Activated CD4-positive, alpha-beta T cell treated with anti-CD3 and anti-CD28 coated beads for 36 hours (primary cell): Measurements from ENCODE around the gene MRFAP1. TPM values are rescaled to one million over a fixed set of nuclear protein-coding genes. Genes with fewer than 3 reads are reported as not detected.

Source experiments
- ATAC-seq: fragments of 200-7000 bp; cut with Tn5 transposase; one replicate; pipeline ENCODE4 v1.10.0; 2021; ENCODE audit warnings: mild to moderate bottlenecking, moderate library complexity
- CTCF ChIA-PET: fragments of 350-600 bp; sonication (Branson Sonifier 250); formaldehyde crosslinking; loops from one replicate; lab custom pipeline; 2021; ENCODE audit warnings: antibody characterized with exemption; lab: Charles Lee
- POLR2A ChIA-PET: fragments of 350-600 bp; sonication (Branson Sonifier 250); formaldehyde crosslinking; loops from one replicate; lab custom pipeline; 2021; ENCODE audit warnings: antibody characterized with exemption, inconsistent platforms; lab: Charles Lee
- DNase-seq: peaks from one replicate; pipeline ENCODE4 v3.0.0-alpha.2; 2020
- H3K27ac Mint-ChIP-seq: one replicate; pipeline ENCODE4 v1.8.0; 2021; ENCODE audit warnings: mixed read lengths
- H3K27me3 Mint-ChIP-seq: one replicate; pipeline ENCODE4 v1.8.0; 2021; ENCODE audit warnings: mixed read lengths
- H3K36me3 Mint-ChIP-seq: one replicate; pipeline ENCODE4 v1.8.0; 2021; ENCODE audit warnings: low read depth, mixed read lengths
- H3K4me1 Mint-ChIP-seq: one replicate; pipeline ENCODE4 v1.8.0; 2021; ENCODE audit warnings: mixed read lengths
- H3K4me3 Mint-ChIP-seq: one replicate; pipeline ENCODE4 v1.8.0; 2021; ENCODE audit warnings: mild to moderate bottlenecking, moderate library complexity, mixed read lengths
- H3K9me3 Mint-ChIP-seq: one replicate; pipeline ENCODE4 v1.8.0; 2021; ENCODE audit warnings: low read depth, mixed read lengths
- intact Hi-C, 2 experiments: fragments of 100-400 bp; cut with DNase I in 1 of 2; cut with micrococcal nuclease in 1 of 2; formaldehyde crosslinking; loops; one replicate each; pipeline versions ENCODE4 v1.14.2 to v1.15.1; 2022 to 2024; cut with DNase I, micrococcal nuclease
- total RNA-seq, 2 experiments: library from RNA; stranded (reverse); gene quantifications; one replicate each; pipeline ENCODE4 v1.2.3, GENCODE V29; 2021

The MRFAP1 gene
- total RNA-seq, 2 experiments from 2014 or later = 66.8 to 122 TPM

DNA sequence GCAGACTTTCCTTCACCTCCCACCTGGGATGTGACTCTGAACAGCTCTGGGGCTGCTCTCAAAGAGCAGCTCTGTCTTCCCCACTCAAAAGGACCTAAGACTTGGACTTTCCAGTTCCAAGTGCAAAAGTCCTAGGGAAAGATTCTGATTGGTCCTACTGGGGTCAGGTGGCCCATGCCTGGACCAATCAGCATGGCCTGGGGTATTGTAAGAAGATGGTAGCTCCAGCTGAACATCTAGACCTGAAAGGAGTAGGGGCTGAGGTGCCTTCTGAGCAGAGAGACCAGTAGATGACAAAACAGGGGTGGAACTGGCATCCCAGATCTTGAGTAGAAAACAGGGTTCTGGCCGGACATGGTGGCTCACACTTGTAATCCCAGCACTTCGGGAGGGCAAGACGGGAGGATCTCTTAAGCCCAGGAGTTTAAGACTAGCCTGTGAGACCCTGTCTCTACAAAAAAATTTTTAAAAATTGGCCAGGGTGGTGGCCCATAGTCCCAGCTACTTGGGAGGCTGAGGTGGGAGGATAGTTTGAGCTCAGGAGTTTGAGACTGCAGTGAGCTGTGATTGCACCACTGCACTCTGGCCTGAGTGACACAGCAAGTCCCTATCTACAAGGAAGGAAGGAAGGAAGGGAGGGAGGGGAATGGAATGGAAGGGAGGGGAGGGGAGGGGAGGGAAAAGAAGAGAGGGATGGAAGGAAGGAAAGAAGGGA is 27.4 kb upstream of the MRFAP1 start:
- H3K27me3 Mint-ChIP-seq = no peaks in the 10 kb centered on the region
- H3K4me1 Mint-ChIP-seq = no peaks in the 10 kb centered on the region
- H3K4me3 Mint-ChIP-seq = no peak overlapping the region
- no peaks in the 10 kb centered on the region for H3K9me3 Mint-ChIP-seq
- DNase-seq = no peak
- ATAC-seq = no peak
- ChIA-PET CTCF (interaction anchor here (0.6 kb wide), 1 partner anchor 13 kb away, joined by 5 read pairs; no protein-coding TSS in a partner anchor), POLR2A (no interaction called here)
- intact Hi-C loops = no loop called here
- no peak overlapping the region for H3K27ac Mint-ChIP-seq
- peaks cover 35% of the 10 kb centered on the region for H3K36me3 Mint-ChIP-seq

DNA sequence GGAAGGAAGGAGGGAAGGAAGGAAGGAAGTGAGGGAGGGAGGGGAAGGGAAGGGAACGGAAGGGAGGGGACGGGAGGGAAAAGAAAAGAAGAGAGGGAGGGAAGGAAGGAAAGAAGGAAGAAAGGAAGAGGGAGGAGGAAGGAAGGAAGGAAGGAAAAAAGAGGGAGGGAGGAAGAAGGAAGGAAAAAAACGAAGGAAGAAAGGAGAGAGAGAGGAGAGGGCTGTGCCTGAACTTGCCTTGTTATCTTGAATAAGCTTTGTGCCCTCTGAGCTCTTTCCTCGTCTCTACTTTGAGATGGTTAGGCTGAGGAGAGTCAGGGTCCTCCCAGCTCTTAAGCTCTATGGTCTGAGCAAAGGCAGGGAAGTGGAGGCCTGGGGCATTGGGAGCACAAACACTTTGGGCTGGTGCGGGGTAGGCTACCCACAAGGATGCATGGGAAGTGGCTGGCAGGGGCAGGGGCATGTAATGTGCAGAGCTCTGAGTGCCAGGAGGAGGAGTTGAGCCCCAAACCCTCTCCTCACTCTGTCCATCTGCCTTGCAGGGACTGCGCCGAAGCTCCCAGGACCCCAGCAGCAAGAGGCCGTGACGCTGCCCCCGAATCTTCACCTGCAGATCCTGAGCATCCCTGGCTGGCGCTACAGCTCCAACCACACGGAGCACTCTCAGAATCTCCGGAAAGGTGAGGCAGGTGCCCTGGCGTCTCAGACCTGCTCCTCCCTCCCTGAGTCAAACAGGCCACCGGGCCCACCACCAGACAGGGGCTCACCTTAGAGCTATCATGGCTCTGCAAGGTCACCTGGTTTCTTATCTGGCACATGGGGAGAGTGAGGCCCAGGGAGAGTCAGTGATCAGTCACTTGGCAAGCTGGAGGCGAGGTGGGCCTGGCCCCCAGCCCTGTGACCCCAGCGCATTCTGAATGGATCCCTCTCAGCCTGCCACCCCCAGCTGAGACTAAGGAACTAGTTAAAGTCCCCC is 26.5 kb upstream of the MRFAP1 start:
- POLR2A ChIA-PET = no interaction called here
- CTCF ChIA-PET = interaction anchor here (0.6 kb wide), 1 partner anchor 12 kb away, joined by 5 read pairs; no protein-coding TSS in a partner anchor
- ATAC-seq (no peak), DNase-seq (no peak)
- Mint-ChIP-seq H3K9me3 (no peaks in the 10 kb centered on the region), H3K36me3 (peaks cover 35% of the 10 kb centered on the region), H3K27me3 (no peaks in the 10 kb centered on the region), H3K4me3 (no peak overlapping the region), H3K27ac (no peak overlapping the region), H3K4me1 (no peaks in the 10 kb centered on the region)
- intact Hi-C loops = no loop called here

DNA sequence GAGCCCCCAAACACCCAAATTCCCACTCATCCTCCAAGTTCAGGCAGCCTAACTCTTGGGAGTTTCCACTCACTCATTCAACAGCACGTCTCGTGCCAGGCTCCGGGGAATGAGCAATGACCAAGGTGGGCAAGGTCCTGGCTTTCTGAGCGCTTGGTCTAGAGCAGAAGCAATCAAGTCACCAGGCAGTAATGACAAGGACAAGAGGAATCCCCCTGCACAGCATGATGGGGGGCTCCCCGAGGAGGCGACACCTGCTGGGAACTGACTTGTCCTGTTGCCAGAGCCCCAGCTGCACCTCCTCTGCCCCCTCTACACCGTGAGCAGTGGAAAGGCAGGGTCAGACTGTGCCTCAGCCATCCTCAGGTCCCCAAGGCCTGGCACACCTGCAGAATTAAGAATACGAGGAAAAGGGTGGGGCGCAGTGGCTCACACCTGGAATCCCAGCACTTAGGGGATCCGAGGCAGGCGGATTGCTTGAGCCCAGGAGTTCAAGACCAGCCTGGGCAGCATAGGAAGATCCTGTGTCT is 25.7 kb upstream of the MRFAP1 start:
- CTCF ChIA-PET = no interaction called here
- DNase-seq = no peak
- no peaks in the 10 kb centered on the region for H3K9me3 Mint-ChIP-seq
- POLR2A ChIA-PET = no interaction called here
- no peaks in the 10 kb centered on the region for H3K27me3 Mint-ChIP-seq
- no peak overlapping the region for H3K27ac Mint-ChIP-seq
- H3K4me1 Mint-ChIP-seq = no peaks in the 10 kb centered on the region
- intact Hi-C loops = no loop called here
- H3K36me3 Mint-ChIP-seq = peaks cover 35% of the 10 kb centered on the region
- H3K4me3 Mint-ChIP-seq = no peak overlapping the region
- no peak for ATAC-seq

DNA sequence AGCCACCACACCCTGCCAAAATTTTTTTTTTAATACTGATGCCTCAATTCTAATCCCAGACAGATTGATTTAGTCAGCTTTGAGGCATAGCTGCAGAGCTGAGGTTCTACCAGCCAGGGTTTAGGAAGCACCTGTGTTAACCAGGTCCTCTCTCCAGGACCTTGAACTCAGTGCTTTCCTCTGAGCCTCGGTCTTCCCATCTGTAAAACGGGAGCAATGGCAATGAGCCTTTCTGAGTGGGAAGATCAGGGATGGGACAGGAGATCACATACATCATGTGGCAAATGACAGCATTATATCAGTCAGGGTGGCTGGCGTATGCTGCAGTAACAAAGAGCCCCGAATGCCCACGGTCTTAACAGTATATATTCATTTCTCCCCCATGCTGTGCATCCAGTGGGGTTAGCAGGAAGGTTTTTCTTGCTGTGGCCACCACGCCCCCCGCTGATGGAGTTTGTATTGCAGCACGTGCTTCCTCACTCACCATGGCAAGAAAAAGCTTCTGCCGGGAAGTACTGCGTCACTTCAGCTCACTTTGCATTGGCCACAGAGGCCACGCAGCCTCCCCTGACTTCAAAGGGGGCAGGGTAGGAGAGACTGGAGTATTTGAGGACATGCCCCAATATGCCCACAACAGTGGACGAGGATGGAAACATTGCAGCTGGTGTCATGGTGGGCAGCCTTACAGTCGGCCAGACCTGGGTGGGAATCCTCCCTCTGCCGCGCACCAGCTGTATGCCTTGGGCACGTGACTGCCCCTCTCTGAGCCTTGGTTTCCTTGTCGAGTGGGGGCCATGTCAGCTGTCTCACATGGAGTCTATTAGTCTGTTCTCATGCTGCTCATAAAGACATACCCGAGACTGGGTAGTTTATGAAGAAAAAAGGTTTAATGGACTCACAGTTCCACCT is 24.1 kb upstream of the MRFAP1 start:
- no peaks in the 10 kb centered on the region for H3K4me1 Mint-ChIP-seq
- no peaks in the 10 kb centered on the region for H3K9me3 Mint-ChIP-seq
- POLR2A ChIA-PET = no interaction called here
- no peak for ATAC-seq
- no peaks in the 10 kb centered on the region for H3K27me3 Mint-ChIP-seq
- intact Hi-C loops = no loop called here
- DNase-seq = no peak
- no peak overlapping the region for H3K27ac Mint-ChIP-seq
- H3K4me3 Mint-ChIP-seq = no peak overlapping the region
- H3K36me3 Mint-ChIP-seq = peaks cover 37% of the 10 kb centered on the region
- CTCF ChIA-PET = no interaction called here

DNA sequence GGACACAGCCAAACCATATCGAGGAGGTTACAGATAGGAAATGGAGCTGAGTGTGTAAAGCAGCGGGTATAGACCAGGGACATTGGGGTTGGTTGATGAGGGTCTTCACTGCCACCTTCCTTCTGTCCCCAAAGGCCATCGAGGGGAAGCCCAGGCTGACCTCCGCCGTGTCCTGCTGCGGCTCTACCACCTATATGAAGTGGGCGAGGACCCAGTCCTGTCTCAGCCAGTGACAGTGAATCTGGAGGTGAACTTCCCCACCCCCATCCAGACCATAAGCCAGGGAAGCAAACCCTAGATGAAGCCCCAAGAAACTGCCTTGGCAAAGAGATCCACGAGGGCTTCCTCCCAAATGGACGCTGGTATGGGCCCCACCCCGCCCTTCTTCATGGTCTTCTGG is 23.2 kb upstream of the MRFAP1 start:
- H3K9me3 Mint-ChIP-seq = no peaks in the 10 kb centered on the region
- ChIA-PET CTCF (no interaction called here), POLR2A (interaction anchor here (0.7 kb wide), 1 partner anchor 57 kb away, joined by 6 read pairs; no protein-coding TSS in a partner anchor)
- ATAC-seq (no peak), DNase-seq (no peak)
- H3K36me3 Mint-ChIP-seq = peaks cover 34% of the 10 kb centered on the region
- intact Hi-C loops = no loop called here
- H3K27me3 Mint-ChIP-seq = no peaks in the 10 kb centered on the region
- H3K4me3 Mint-ChIP-seq = no peak overlapping the region
- H3K27ac Mint-ChIP-seq = no peak overlapping the region
- no peaks in the 10 kb centered on the region for H3K4me1 Mint-ChIP-seq

- H3K4me1 Mint-ChIP-seq = no peaks in the 10 kb centered on the region
- H3K4me3 Mint-ChIP-seq = no peak overlapping the region
- CTCF ChIA-PET = no interaction called here
- no peaks in the 10 kb centered on the region for H3K27me3 Mint-ChIP-seq
- POLR2A ChIA-PET = no interaction called here
- intact Hi-C loops = no loop called here
- ATAC-seq = no peak
- no peak for DNase-seq
- H3K27ac Mint-ChIP-seq = no peak overlapping the region
- H3K9me3 Mint-ChIP-seq = no peaks in the 10 kb centered on the region
- H3K36me3 Mint-ChIP-seq = peaks cover 34% of the 10 kb centered on the region
Measured at GRCh38 chr4:6618386-6619115, 21.9 kb upstream of the MRFAP1 start.

DNA sequence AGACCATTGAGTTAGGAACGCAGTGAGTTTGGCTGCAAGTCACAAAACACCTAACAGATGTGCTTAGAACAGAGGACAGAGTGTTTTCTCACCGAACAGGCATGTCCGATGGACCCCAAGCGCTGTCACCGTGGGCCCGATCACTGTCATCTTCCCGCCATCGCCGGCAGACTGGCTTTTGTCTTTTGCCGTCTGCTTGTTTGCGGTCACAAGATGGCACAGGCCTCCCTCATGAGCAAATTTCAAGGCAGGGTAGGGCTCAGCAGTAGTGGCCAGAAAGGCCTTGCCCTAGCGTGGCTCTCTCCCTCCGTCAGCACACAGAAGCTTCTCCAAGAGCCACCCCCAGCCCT is 21.4 kb upstream of the MRFAP1 start:
- ChIA-PET CTCF (no interaction called here), POLR2A (no interaction called here)
- Mint-ChIP-seq H3K4me1 (no peaks in the 10 kb centered on the region), H3K27ac (no peak overlapping the region), H3K36me3 (peaks cover 34% of the 10 kb centered on the region), H3K27me3 (no peaks in the 10 kb centered on the region), H3K4me3 (no peak overlapping the region), H3K9me3 (no peaks in the 10 kb centered on the region)
- DNase-seq (no peak), ATAC-seq (no peak)
- intact Hi-C loops = no loop called here

DNA sequence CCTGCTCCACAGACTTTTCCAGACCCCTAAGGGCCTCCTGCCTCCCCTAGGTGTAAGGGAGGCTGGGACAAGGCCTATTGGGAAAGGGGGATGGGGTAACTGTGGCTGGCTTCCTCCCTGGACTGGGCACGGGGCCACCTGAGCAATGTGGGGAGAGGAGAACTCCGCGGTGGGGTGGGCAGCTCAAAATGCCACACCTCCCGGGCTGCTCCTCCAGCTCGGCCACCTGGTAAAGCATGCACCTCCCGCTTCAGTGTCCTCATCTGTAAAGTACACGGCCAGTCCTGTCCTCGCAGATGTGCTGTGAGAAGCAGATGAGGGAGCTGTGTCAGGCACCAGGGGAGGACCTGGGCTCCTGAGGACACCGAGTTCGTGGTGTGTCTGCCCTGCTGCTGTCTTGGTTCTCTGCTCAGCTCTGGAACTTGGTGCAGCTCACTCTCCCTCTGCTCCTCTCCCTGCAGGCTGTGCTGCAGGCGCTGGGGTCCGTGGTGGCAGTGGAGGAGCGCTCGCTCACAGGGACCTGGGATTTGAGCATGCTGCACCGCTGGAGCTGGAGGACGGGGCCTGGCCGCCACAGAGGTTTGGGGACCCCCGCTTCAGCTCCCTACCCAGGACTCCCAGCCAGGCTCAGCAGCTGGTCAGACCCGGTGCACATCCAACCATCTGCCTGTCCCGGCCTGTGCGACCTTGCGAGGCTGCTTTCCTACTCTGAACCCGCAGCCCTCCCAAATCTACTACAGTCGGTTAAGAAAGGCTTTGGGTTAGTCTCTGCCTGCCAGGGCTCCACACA is 20.8 kb upstream of the MRFAP1 start:
- intact Hi-C loops = no loop called here
- H3K27me3 Mint-ChIP-seq = no peaks in the 10 kb centered on the region
- H3K4me1 Mint-ChIP-seq = no peaks in the 10 kb centered on the region
- no peaks in the 10 kb centered on the region for H3K9me3 Mint-ChIP-seq
- no peak overlapping the region for H3K4me3 Mint-ChIP-seq
- H3K27ac Mint-ChIP-seq = no peak overlapping the region
- DNase-seq = no peak
- ChIA-PET CTCF (interaction anchor here (0.6 to 0.7 kb wide), 2 partner anchors 84 to 763 kb away, joined by 3 to 4 read pairs; no protein-coding TSS in a partner anchor), POLR2A (no interaction called here)
- ATAC-seq = no peak
- H3K36me3 Mint-ChIP-seq = peaks cover 32% of the 10 kb centered on the region

DNA sequence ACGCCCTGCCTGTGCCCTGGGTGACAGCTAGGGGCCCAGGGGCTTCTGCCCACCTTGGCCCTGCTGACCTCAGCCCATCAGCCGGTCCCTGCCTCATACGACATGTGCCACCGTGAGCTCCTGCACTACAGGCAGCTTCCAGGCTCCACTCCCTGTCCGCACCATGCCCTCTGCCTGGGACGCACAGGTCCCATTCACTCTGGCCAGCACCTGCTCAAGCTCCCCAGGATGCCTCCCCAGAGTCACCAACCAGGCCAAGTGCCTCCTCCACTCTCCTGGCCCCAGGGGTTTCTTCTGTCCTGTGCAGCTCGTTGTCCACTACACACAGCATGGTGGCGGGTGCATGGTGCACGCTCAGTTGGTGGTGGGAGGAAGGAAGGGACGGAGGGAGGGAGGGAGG is 20.2 kb upstream of the MRFAP1 start:
- H3K27me3 Mint-ChIP-seq = no peaks in the 10 kb centered on the region
- ATAC-seq (no peak), DNase-seq (no peak)
- peaks cover 30% of the 10 kb centered on the region for H3K36me3 Mint-ChIP-seq
- H3K9me3 Mint-ChIP-seq = no peaks in the 10 kb centered on the region
- POLR2A ChIA-PET = no interaction called here
- intact Hi-C loops = no loop called here
- CTCF ChIA-PET = interaction anchor here (0.6 kb wide), 1 partner anchor 763 kb away, joined by 3 read pairs; no protein-coding TSS in a partner anchor
- H3K4me3 Mint-ChIP-seq = no peak overlapping the region
- no peaks in the 10 kb centered on the region for H3K4me1 Mint-ChIP-seq
- no peak overlapping the region for H3K27ac Mint-ChIP-seq

DNA sequence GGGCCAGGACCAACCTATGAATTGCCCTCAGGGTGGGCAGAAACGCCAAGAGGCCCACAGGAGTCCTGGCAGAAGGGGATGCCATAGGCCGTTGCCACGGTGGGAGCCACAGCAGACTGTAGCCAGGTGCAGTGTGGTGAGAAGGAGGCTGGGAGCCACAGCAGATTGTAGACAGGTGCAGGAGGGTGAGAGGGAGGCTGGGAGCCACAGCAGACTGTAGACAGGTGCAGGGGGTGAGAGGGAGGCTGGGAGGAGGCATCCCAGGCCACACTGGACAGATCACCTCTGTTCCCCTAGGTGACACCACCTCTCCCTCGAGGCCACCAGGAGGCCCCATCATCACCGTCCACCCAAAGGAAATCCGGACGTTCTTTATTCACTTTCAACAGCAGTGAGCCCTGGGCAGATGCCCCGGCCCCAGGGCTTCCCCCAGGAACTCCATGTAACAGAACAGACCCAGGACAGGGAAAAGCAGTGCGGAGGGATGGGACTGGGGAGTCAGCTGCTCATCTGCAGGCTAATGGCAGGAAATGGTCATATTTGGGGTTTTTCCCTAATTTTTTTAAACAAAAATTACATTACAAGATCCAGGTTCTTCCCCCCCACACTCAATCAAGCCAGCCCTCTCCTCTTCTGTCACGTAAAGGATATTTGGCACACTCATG is 19.5 kb upstream of the MRFAP1 start:
- Mint-ChIP-seq H3K4me3 (no peak overlapping the region), H3K27ac (no peak overlapping the region), H3K36me3 (peaks cover 25% of the 10 kb centered on the region), H3K4me1 (no peaks in the 10 kb centered on the region), H3K9me3 (no peaks in the 10 kb centered on the region), H3K27me3 (no peaks in the 10 kb centered on the region)
- DNase-seq (no peak), ATAC-seq (no peak)
- intact Hi-C loops = no loop called here
- POLR2A ChIA-PET = no interaction called here
- CTCF ChIA-PET = no interaction called here
